K562 (cell line): ENCODE results near the gene NINJ1. TPM values are rescaled to one million over a fixed set of nuclear protein-coding genes. Genes with fewer than 3 reads are reported as not detected.

Experiments
- HNRNPL ChIP-seq: fragments of 200-400 bp; formaldehyde crosslinking; IDR thresholded peaks from 2 replicates; pipeline ENCODE4 v1.6.1; 2017; ENCODE audit warnings: low read depth, mild to moderate bottlenecking, low read length
- HNRNPUL1 ChIP-seq: fragments of 200-400 bp; formaldehyde crosslinking; IDR thresholded peaks from 2 replicates; pipeline ENCODE4 v1.6.1; 2017; ENCODE audit warnings: low read length
- polyA plus RNA-seq, 8 experiments: library from polyadenylated mRNA; depleted of rRNA in 4 of 8; stranded (reverse) in 5 of 8; unstranded in 3 of 8; fragments of >200 nt; fragmentation: Nextera tagmentation in 2 of 8; fragmentation: Illumina TruSeq in 1 of 8; extraction: Ambion mirVana in 2 of 8; extraction: Trizol in 1 of 8; gene quantifications; 2 replicates each; pipeline versions ENCODE4 v1.2.1 to v1.2.3, GENCODE V29; 2011 to 2014; ENCODE audit warnings: inconsistent platforms in 1 of 8, missing spikeins in 1 of 8
- total RNA-seq, 7 experiments: library from RNA; depleted of rRNA in 6 of 7; stranded (reverse); fragments of >200 nt in 6 of 7; fragmentation: Illumina TruSeq in 2 of 7; extraction: Trizol in 2 of 7; gene quantifications; 2 replicates each; pipeline versions ENCODE4 v1.2.1 to v1.2.3, GENCODE V29; 2011 to 2021; ENCODE audit warnings: low replicate concordance in 1 of 7
- TF ChIP-seq, protein P1 (sequence below), 2 experiments: fragments of 450-650 bp in 1 of 2; sonication (generic) in 1 of 2; formaldehyde crosslinking in 1 of 2; IDR thresholded peaks; 2 replicates each; pipeline versions ENCODE4 v1.7.1 to v1.9.0; 2016 to 2022; ENCODE audit warnings: inconsistent platforms in 1 of 2, mild to moderate bottlenecking in 1 of 2, missing genetic modification reagents in 1 of 2

NINJ1 gene
- total and polyA plus RNA-seq, 9 of the 15 experiments (the other 6 are each of a cell fraction or from before 2014, with no cell fraction given) = 0.13 to 8.4 (median 4.9) TPM

DNA sequence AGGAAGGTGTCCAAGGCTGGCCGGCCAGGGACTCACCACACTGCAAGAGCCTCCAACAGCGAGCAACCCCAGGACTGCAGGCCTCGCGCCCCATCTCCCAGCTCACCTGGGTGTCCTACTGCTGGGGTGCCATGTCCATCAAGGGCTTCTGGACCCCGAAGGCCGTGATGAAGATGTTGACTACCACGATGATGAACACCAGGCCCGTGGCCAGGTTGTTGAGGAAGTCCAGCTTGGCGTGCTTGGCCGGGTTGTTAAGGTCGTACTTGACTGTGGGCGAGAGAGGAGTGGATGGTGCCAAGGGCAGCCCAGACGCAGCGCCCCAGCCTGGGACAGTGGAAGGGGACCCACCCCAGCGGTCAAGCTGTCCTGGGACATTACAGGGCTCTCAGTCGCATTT is 9.3 kb downstream of the NINJ1 start (continued):
- TF ChIP-seq, protein P1, sequence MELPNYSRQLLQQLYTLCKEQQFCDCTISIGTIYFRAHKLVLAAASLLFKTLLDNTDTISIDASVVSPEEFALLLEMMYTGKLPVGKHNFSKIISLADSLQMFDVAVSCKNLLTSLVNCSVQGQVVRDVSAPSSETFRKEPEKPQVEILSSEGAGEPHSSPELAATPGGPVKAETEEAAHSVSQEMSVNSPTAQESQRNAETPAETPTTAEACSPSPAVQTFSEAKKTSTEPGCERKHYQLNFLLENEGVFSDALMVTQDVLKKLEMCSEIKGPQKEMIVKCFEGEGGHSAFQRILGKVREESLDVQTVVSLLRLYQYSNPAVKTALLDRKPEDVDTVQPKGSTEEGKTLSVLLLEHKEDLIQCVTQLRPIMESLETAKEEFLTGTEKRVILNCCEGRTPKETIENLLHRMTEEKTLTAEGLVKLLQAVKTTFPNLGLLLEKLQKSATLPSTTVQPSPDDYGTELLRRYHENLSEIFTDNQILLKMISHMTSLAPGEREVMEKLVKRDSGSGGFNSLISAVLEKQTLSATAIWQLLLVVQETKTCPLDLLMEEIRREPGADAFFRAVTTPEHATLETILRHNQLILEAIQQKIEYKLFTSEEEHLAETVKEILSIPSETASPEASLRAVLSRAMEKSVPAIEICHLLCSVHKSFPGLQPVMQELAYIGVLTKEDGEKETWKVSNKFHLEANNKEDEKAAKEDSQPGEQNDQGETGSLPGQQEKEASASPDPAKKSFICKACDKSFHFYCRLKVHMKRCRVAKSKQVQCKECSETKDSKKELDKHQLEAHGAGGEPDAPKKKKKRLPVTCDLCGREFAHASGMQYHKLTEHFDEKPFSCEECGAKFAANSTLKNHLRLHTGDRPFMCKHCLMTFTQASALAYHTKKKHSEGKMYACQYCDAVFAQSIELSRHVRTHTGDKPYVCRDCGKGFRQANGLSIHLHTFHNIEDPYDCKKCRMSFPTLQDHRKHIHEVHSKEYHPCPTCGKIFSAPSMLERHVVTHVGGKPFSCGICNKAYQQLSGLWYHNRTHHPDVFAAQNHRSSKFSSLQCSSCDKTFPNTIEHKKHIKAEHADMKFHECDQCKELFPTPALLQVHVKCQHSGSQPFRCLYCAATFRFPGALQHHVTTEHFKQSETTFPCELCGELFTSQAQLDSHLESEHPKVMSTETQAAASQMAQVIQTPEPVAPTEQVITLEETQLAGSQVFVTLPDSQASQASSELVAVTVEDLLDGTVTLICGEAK (IDR thresholded peaks at IDR 0.05) = no peak
- TF ChIP-seq, protein P1 (CRISPR knock-in tag; IDR thresholded peaks at IDR 0.05) = no peak
- TF ChIP-seq HNRNPUL1 (no peak), HNRNPL (no peak)
